ENCODE measurements around the gene SETDB2. TPM values are rescaled to one million over a fixed set of nuclear protein-coding genes. Genes with fewer than 3 reads are reported as not detected.

SETDB2 gene
- total RNA-seq, 4 donors from 2014 or later, result 10.0 to 13.4 (median 10.6) TPM

DNA sequence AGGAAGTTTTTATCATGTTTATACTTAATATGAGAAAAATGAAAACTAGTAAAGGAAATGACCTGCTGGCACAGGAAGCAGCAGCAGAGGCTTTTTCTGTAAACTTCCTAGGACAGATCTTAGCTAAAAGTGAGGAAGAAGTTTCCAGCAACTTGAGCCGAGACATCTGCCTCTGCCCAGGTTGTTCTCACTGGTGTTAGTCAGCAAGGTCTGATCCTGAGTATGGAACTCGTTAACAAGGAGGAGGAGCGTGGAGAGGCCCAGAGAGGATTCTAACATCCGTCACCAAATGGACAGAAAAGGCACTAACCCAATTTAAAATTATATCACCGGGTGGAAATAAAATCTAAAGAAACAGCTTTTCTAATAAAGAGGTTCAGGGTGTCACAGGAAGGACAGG, 95.2 kb downstream of the SETDB2 start:
- 35 to 52% methylated on average over 5 of the region's 5 CpGs for WGBS, 2 donors (ENCODE audit: low coverage in 1 of 2)
- Histone ChIP-seq H3K36me3 (peaks cover 7 to 61% of the 10 kb centered on the region in 2 donors), H3K27ac (no peak overlapping the region), H3K9me3 (no peaks in the 10 kb centered on the region), H3K4me1 (peaks cover 0 to 5% (median 0%) of the 10 kb centered on the region in 3 donors), H3K4me3 (no peak overlapping the region), H3K27me3 (no peaks in the 10 kb centered on the region)
- no peak for ATAC-seq
- TF ChIP-seq POLR2AphosphoS5 (IDR thresholded peaks at IDR 0.05) (no peak), POLR2A (IDR thresholded peaks at IDR 0.05) (no peak), CTCF (IDR thresholded peaks at IDR 0.05) (no peak), EP300 (IDR thresholded peaks at IDR 0.05) (no peak)

DNA sequence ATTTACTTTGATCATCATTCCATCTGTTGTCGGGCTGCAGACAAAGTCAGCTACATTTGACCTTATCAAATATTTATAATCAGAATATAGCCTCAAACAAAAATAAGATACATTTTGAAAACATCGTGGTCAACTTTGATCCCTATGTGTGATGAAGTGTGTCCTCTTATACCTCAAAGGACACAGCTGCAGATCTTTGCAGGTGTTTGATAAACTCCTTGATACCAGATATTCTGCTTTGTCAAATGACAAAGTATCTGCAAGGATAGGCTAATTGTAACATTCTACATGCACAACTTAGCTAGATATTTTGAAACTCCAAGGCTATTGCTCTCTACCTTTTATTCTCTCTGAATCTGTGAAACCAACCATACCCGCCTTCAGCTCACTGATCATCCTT, 95.7 kb downstream of the SETDB2 start:
- ATAC-seq, result no peak

DNA sequence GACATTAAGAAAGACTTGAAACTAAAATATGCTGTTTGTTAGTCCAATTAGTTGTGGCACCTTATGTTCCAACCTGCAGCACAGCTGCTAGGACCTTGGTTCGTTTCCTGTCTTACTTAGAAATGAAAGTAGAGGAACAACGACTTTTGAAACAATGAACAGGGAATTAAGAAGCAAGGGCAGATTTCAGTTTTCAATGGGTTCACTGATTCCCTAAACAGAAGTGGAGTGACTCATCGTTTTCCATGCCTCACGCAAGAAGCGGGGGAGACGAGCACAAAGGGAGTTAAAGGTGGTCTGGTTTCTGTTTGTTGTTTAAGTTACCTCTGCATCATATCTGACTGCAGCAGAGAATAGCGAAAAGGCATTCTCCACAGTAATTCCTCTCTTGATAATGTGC, 96.5 kb downstream of the SETDB2 start:
- Histone ChIP-seq H3K4me3 (no peak overlapping the region), H3K27ac (peak overlapping the region in 3 of 4 donors; percentile 1 to 41 (median 28)), H3K27me3 (no peaks in the 10 kb centered on the region), H3K9me3 (no peaks in the 10 kb centered on the region), H3K4me1 (peaks cover 0 to 5% (median 0%) of the 10 kb centered on the region in 3 donors), H3K36me3 (peaks cover 7 to 72% of the 10 kb centered on the region in 2 donors)
- WGBS, 2 donors (ENCODE audit: low coverage in 1 of 2), result 49 to 60% methylated on average over 7 of the region's 7 CpGs
- no peak for ATAC-seq
- TF ChIP-seq POLR2AphosphoS5 (IDR thresholded peaks at IDR 0.05), result no peak
- TF ChIP-seq EP300 (IDR thresholded peaks at IDR 0.05), result no peak
- TF ChIP-seq POLR2A (IDR thresholded peaks at IDR 0.05), result no peak
- no peak for TF ChIP-seq CTCF (IDR thresholded peaks at IDR 0.05)

More for the DNA sequence above, 95.7 kb downstream of the SETDB2 start:
- Histone ChIP-seq H3K36me3 (peaks cover 7 to 64% of the 10 kb centered on the region in 2 donors), H3K27me3 (no peaks in the 10 kb centered on the region), H3K4me1 (peaks cover 0 to 5% (median 0%) of the 10 kb centered on the region in 3 donors), H3K4me3 (no peak overlapping the region), H3K9me3 (no peaks in the 10 kb centered on the region), H3K27ac (peak overlapping the region in 1 of 4 donors; percentile 1)
- TF ChIP-seq CTCF (IDR thresholded peaks at IDR 0.05), result no peak
- no peak for TF ChIP-seq POLR2AphosphoS5 (IDR thresholded peaks at IDR 0.05)
- no peak for TF ChIP-seq POLR2A (IDR thresholded peaks at IDR 0.05)
- TF ChIP-seq EP300 (IDR thresholded peaks at IDR 0.05), result no peak
- WGBS, 2 donors (ENCODE audit: low coverage in 1 of 2), result 70 to 74% methylated on average over 3 of the region's 3 CpGs

- H3K4me3 ChIP-seq, result no peak overlapping the region
- H3K9me3 ChIP-seq, result no peaks in the 10 kb centered on the region
- H3K36me3 ChIP-seq, result peaks cover 7 to 94% of the 10 kb centered on the region in 2 donors
- H3K27me3 ChIP-seq, result no peaks in the 10 kb centered on the region
- ATAC-seq, result no peak
- 95 to 100% methylated on average over 1 to 3 of the region's 3 CpGs for WGBS, 2 donors (ENCODE audit: low coverage in 1 of 2)
- no peak overlapping the region for H3K27ac ChIP-seq
- peaks cover 0 to 5% (median 0%) of the 10 kb centered on the region in 3 donors for H3K4me1 ChIP-seq
- TF ChIP-seq CTCF (IDR thresholded peaks at IDR 0.05) (no peak), EP300 (IDR thresholded peaks at IDR 0.05) (no peak), POLR2A (IDR thresholded peaks at IDR 0.05) (no peak), POLR2AphosphoS5 (IDR thresholded peaks at IDR 0.05) (no peak)
These were observed 99.6 kb downstream of the SETDB2 start for GRCh38 chr13:49543656-49544055.

Other genes starting within 250 kb of the SETDB2 start
- under 1 TPM in 1 of 4 donors, not detected in 3; 0.35 TPM for gene MLNR, start 223.9 kb upstream of the SETDB2 start, total RNA-seq
- gene CDADC1, start 196.3 kb upstream of the SETDB2 start, total RNA-seq, result 1 to 10 TPM; 5.8 to 9.3 (median 6.7) TPM
- 100 to 1,000 TPM in 3 of 4 donors, 10 to 100 TPM in 1; 84.2 to 131 (median 114) TPM for gene CAB39L, start 210 bp upstream of the SETDB2 start, total RNA-seq
- gene PHF11, start 51.7 kb downstream of the SETDB2 start, total RNA-seq, result 10 to 100 TPM; 33.1 to 42.7 (median 38.7) TPM
- 10 to 100 TPM; 13.2 to 29.1 (median 20.1) TPM for gene RCBTB1, start 141.3 kb downstream of the SETDB2 start, total RNA-seq
- gene ARL11, start 184.2 kb downstream of the SETDB2 start, total RNA-seq, result under 1 TPM; 0.15 to 0.94 (median 0.68) TPM
- 10 to 100 TPM; 37.6 to 81.7 (median 45.0) TPM for gene EBPL, start 247.2 kb downstream of the SETDB2 start, total RNA-seq